Hepatocyte (in vitro differentiated cells): ENCODE data around the gene UPK3A.

Source experiments
- CTCF ChIP-seq: fragments of 200-600 bp; sonication (generic); IDR thresholded peaks from 2 replicates; pipeline ENCODE4 v1.5.1; 2016; ENCODE audit warnings: antibody characterized with exemption, mild to moderate bottlenecking; ENCODE audit not compliant: poor library complexity
- EZH2phosphoT487 ChIP-seq: fragments of 200-600 bp; sonication (generic); IDR thresholded peaks from one replicate; pipeline ENCODE4 v1.6.1; 2018; ENCODE audit warnings: antibody characterized with exemption, mild to moderate bottlenecking, low read depth, moderate library complexity; ENCODE audit not compliant: unreplicated experiment, severe bottlenecking

- TF ChIP-seq CTCF, result no peak
- no peak for TF ChIP-seq EZH2phosphoT487
These were observed 24.9 kb upstream of the UPK3A start for GRCh38 chr22:45259754-45260394.
